ENCODE data around the gene PPP1R7.

The PPP1R7 gene

DNA sequence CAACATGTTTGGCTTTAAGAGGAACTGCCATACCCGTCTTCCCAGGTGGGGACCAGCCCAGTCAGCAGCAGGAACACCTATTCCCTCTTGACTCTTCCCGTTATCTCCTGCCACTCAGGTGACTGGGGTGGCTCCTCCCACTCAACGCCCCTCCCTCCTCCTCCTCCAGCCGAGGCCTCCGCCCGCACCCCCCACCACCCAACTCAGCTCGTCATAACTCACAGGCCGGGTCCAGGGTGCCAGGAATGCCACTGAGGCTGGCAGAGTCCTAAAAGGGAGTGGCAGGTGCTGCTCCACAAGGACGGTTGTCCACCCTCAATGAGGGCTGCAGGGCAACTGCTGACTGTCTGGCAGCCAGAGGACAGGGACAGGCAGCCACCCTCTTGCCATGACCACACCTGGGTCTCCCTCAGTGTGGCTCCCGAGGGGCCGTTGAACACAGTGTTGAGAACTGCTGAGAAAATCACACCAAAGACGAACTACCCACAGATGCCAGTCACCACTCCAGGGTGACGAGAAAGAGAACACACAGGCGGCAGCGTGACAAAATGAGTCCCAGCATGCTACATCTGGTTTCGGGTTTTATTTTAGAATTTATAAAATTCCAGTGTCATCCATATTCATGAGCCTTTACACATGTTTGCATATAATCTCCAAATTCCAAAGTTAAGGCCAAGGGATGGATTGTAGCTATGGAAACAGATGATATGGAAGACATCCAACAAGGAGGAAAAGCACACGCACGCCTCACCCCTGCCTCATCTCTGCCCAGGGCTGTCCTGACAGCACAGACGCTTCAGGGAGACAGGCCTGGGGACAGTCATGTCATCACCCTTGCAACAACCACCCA, 76.7 kb downstream of the PPP1R7 start:
- in situ Hi-C loops (cut with MboI; ENCODE audit: low sequenced_read_pairs): no loop called here

DNA sequence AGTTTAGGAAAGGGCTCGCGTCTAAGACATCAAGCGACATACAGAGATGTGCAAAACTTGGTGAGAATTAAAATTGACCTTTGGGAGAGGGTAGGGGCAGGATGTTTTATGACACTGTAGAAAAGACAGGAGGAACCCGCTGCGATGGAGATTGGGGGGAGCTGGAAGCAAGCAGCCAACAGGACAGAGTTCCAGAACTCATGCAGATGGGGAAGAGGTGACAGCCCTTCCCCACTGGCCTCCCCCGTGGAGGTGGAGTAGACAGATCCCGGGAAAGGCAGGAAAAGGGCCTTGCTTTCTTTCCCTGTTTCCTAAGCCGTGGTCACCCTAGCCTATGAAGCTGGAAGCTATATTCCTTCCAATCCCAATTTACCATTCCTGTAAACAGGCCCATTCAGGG, 77.3 kb downstream of the PPP1R7 start:
- in situ Hi-C loops (cut with MboI; ENCODE audit: low sequenced_read_pairs): no loop called here

DNA sequence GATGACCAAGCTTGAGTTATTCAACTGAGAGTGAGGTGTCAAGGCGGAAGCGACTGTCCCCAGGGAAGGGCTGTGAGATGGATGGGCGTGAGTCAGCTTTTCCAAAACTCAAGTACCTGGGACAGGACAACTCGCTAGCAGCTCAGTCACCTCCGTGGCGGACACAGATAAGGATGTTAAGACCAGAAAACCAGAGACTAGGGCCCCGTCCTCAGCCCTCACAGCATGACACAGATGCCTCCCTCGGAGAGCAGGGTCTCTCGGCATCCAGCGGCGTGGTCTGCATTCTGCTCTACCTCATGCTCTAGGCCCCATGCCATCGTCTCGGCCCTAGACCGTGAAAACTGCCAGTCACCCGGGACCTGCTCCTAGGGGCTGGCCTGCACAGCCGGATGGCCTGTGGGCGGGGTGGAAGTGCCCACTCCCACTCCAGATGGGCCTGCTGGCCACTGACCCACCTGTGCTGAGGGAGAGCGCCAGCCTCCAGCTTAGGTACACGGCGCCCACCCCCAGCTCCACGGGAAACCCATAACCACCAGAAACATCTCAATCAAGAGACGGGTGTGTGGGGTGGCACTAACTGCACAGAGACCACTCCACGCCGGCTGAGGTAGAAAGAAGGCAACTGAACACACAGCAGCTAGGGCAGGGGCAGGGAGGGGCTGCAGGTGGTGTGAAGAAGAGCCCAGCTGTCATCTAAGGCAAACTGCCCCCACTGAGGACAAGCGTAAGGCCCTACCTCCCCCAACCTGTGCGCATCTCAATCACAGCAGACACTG, 78.0 kb downstream of the PPP1R7 start:
- in situ Hi-C loops (cut with MboI; ENCODE audit: low sequenced_read_pairs): no loop called here

DNA sequence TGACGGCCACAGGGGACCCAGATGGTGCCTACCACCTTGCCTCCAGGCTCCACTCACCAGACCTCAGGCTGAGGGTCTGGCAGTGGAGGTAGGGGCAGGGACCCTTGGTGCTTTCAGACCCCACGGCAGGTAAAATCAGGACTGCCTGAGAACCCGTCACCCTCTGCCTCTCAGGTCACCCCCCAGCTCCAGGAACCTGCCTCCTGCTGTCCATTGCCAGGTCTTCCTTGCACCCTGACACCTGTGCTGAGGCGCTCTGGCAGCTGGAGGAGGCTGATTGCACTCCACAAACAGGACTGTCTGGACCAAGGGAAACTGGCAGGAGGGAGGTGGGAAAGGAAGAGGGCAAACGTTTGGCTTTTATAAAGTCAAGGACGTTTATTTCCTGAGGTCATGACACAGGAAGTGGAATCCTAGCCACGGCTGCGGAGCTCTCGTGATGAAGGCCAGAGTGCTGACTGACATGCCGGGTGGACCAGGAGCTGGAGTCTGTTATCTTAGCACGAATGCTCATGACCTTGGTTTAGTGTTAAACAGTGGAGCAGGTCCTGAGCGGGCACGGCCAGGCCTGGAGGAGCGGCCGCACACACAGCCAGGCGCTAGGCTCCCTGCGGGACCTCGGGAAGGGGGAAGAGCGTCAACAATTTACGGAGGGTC, 78.7 kb downstream of the PPP1R7 start:
- in situ Hi-C loops (cut with MboI; ENCODE audit: low sequenced_read_pairs): no loop called here

DNA sequence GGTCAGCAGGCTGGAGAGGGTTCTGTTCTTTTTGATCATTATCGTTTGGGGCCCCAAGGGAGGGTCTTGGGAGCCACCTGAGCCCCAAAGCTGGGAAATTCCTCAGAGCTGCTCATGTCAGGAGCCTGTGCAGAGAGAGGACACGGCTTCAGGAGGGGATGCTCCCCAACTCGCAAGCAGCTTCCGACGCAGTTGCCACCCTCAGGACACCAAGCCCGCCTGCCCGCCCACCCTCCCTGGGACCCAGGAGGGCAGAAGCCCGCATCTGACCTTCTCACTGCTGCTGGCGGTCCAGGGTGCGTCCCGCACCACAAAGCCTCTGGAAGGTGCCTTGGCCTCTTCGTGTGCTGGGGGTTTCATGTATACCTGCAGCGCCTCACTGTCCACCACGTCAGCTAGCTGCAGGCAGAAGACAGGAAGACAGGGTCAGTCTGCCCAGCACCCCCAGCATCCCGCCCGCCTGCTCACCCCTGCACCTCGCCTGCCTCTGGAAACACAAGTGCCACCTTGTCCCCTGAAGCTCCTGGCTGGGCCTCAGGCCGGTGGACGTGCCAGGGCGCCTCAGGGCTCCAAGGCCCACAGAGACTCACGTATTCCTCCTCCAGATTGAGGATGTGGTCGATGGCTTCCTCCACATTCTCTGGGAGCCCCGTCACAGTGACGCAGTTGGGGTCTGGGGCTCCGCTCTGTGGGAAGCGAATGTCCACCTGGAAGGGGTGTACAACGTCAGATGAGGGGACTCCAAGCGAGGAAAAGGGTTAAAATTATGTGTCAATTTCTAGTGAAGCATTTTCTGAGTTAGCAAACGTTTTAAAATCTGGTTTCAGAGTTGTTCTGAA, 79.5 kb downstream of the PPP1R7 start:
- in situ Hi-C loops (cut with MboI; ENCODE audit: low sequenced_read_pairs): no loop called here

DNA sequence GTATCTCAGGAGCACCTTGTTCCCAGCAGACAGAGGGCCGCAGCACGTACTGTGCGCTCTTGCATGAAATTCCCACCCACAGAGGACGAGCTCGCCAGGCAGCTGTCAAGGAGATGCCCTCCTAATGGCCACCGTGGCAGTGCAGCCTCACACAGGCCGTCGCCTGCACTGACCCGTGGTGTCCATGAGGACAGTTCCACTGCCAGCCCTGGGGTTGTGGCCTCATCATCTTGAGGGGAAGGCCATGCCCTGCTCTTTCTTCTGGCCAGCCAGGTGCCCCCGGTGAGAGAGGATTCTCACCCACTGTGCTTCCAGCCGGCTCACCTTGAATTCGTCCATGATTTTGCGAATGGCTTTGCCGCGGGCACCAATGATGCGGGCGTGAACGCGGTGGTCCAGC, 80.2 kb downstream of the PPP1R7 start:
- in situ Hi-C loops (cut with MboI; ENCODE audit: low sequenced_read_pairs): no loop called here

DNA sequence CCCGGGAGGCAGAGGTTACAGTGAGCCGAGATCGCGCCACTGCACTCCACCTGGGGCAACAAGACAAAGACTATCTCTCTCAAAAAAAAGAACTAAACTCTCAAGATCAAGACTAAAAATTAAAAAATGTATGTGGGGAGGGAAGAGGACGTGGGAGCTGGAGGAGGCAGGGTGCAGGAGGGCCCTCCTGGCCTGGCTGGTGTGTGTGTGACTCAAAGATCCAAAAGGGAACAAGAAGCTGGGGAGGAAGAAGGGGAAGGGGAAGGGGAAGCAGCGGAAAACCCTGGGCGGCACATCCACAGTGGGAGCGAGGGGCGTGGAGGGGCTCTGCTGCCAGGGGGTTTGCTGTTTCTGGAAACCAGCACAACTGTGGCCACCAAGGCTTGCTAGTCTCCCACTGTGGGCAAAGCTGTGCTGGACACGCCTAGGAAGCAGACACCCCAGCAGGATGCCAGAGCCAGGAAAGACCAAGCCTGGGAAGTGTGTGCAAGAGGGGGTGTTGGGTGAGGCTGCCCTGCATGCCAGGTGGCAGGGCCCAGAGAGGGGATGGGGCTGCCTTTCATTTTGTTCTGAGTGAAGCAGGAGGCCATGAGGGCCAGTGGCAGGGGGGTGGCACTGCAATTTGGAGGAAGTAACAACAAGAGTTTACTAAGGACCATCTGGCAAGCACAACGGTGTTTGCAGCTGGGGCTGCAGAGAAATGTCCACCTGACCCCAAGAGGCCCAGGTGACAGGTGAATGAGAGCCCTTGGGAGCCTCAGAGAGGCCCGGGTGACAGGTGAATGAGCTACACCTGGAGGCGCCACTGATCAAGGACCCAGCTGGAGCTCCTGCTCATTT, 82.7 kb downstream of the PPP1R7 start:
- in situ Hi-C loops (cut with MboI; ENCODE audit: low sequenced_read_pairs): no loop called here
